Adrenal gland (tissue), 12 donors: ENCODE results near the gene OSBP2. TPM values are rescaled to one million over a fixed set of nuclear protein-coding genes. Genes with fewer than 3 reads are reported as not detected.

Source experiments
- DNase-seq, 7 donors: peaks; one replicate each; pipeline ENCODE4 v3.0.0-alpha.2; 2019 to 2020
- H3K27ac ChIP-seq, 5 donors: fragments of 200-600 bp; sonication (generic) in 4 of 5; 1 replicate in 3 of 5; 2 replicates in 2 of 5; pipeline versions ENCODE4 v1.5.1 to v1.8.0; 2016 to 2020; ENCODE audit warnings: mild to moderate bottlenecking in 1 of 5
- H3K27me3 ChIP-seq: fragments of 200-600 bp; 2 replicates; pipeline ENCODE4 v1.8.0; 2021
- H3K36me3 ChIP-seq, 2 donors: fragments of 200-600 bp; replicated peaks in 1 of 2; 1 replicate in 1 of 2; 2 replicates in 1 of 2; pipeline versions ENCODE4 v1.5.1 to v1.8.0; 2018 to 2022
- H3K4me1 ChIP-seq, 2 donors: fragments of 200-600 bp; replicated peaks in 1 of 2; 1 replicate in 1 of 2; 2 replicates in 1 of 2; pipeline versions ENCODE4 v1.5.1 to v1.8.0; 2018 to 2021
- H3K4me3 ChIP-seq, 4 donors: fragments of 200-600 bp; sonication (generic) in 3 of 4; one replicate each; pipeline ENCODE4 v1.5.1; 2016 to 2018
- H3K9me3 ChIP-seq, 3 donors: fragments of 200-600 bp; sonication (generic) in 1 of 3; replicated peaks in 1 of 3; 1 replicate in 2 of 3; 2 replicates in 1 of 3; pipeline versions ENCODE4 v1.5.1 to v1.8.0; 2016 to 2021
- CTCF ChIP-seq, 6 experiments: fragments of 450-650 bp in 4 of 6; fragments of 200-600 bp in 2 of 6; sonication (generic) in 1 of 6; IDR thresholded peaks; 1 replicate in 5 of 6; 2 replicates in 1 of 6; pipeline versions ENCODE4 v1.5.1 to v1.8.0; 2016 to 2021; ENCODE audit warnings: antibody characterized with exemption in 6 of 6, mild to moderate bottlenecking in 2 of 6, moderate library complexity in 1 of 6
- POLR2A ChIP-seq, 2 donors: fragments of 450-650 bp; IDR thresholded peaks; one replicate each; pipeline ENCODE4 v1.6.1; 2017; ENCODE audit warnings: antibody characterized with exemption in 2 of 2, mild to moderate bottlenecking in 2 of 2, moderate library complexity in 1 of 2
- WGBS, 4 donors: extraction: QIAGEN DNeasy Blood & Tissue Kit in 2 of 4; methylation state at CpG; one replicate each; pipeline versions ENCODE4 v1.1.5 to v1.1.7; 2013 to 2017; 5-methylcytosine and 5-hydroxymethylcytosine counted together
- intact Hi-C, 2 donors: fragments of 100-400 bp; cut with DNase I; formaldehyde crosslinking; loops; one replicate each; pipeline versions ENCODE4 v1.14.1 to v1.15.0; 2022 to 2023
- polyA plus RNA-seq, 3 donors: library from polyadenylated mRNA; stranded (reverse); fragments of 200-250 nt in 2 of 3; fragments of 350-450 nt in 1 of 3; fragmentation: Illumina TruSeq in 1 of 3; extraction: RNeasy Lipid Tissue Mini Kit (QIAGEN cat#74804) in 1 of 3; gene quantifications; one replicate each; pipeline ENCODE4 v1.2.3, GENCODE V29; 2013 to 2014
- total RNA-seq, 9 donors: library from RNA; depleted of rRNA in 4 of 9; stranded (reverse); fragments of >200 nt in 4 of 9; fragments of 120-200 nt in 1 of 9; fragmentation: NEBNext Ultra II Directional in 1 of 9; extraction: Animal tissue kit (Norgen Biotek cat#: 25700) in 1 of 9; gene quantifications; one replicate each; pipeline versions ENCODE4 v1.1.0 to v1.2.4, GENCODE V29; 2013 to 2023
- donor health status: healthy with polysubstance abuse.
- donor health status: Bipolar disorder and iron deficiency.
- donor health status: DM: yes; HTN: yes; CAD: no.
- donor health status: DM: no; HTN: no; CAD: no.
- donor health status: DM: no; HTN: no; CAD: no.
- donor health status: DM: yes; HTN: yes; CAD: no.

Gene OSBP2
- total and polyA plus RNA-seq, 12 donors, result 7.3 to 35.6 (median 19.7) TPM

GRCh38 chr22:30928401-30928800, 233.7 kb downstream of the OSBP2 start:
- no peak overlapping the region for H3K27ac ChIP-seq
- DNase-seq, result no peak
- no peaks in the 10 kb centered on the region for H3K4me1 ChIP-seq
- 90 to 97% (median 97%) methylated on average over 6 of the region's 6 CpGs for WGBS, 4 donors
- H3K9me3 ChIP-seq, result no peaks in the 10 kb centered on the region
- intact Hi-C loops, result loop anchor here (10.0 kb wide), 1 partner anchor 294 kb away; the partner anchor contains the start of gene SLC35E4 (in 2 of the 2)
- no peak overlapping the region for H3K4me3 ChIP-seq
- TF ChIP-seq CTCF (IDR thresholded peaks at IDR 0.05) (no peak), POLR2A (IDR thresholded peaks at IDR 0.05) (no peak)
- peaks cover 0 to 67% of the 10 kb centered on the region in 2 donors for H3K36me3 ChIP-seq
- H3K27me3 ChIP-seq, result no peaks in the 10 kb centered on the region

- H3K27ac ChIP-seq, result no peak overlapping the region
- no peaks in the 10 kb centered on the region for H3K4me1 ChIP-seq
- H3K27me3 ChIP-seq, result no peaks in the 10 kb centered on the region
- H3K4me3 ChIP-seq, result no peak overlapping the region
- intact Hi-C loops, result no loop called here
- DNase-seq, result no peak
- TF ChIP-seq POLR2A (IDR thresholded peaks at IDR 0.05), result no peak
- no peak for TF ChIP-seq CTCF (IDR thresholded peaks at IDR 0.05)
- H3K9me3 ChIP-seq, result no peaks in the 10 kb centered on the region
- WGBS, 4 donors, result 92 to 98% (median 93%) methylated on average over 3 of the region's 3 CpGs
- H3K36me3 ChIP-seq, result peaks cover 0 to 85% of the 10 kb centered on the region in 2 donors
These were observed 235.6 kb downstream of the OSBP2 start for GRCh38 chr22:30930228-30930627.

DNA sequence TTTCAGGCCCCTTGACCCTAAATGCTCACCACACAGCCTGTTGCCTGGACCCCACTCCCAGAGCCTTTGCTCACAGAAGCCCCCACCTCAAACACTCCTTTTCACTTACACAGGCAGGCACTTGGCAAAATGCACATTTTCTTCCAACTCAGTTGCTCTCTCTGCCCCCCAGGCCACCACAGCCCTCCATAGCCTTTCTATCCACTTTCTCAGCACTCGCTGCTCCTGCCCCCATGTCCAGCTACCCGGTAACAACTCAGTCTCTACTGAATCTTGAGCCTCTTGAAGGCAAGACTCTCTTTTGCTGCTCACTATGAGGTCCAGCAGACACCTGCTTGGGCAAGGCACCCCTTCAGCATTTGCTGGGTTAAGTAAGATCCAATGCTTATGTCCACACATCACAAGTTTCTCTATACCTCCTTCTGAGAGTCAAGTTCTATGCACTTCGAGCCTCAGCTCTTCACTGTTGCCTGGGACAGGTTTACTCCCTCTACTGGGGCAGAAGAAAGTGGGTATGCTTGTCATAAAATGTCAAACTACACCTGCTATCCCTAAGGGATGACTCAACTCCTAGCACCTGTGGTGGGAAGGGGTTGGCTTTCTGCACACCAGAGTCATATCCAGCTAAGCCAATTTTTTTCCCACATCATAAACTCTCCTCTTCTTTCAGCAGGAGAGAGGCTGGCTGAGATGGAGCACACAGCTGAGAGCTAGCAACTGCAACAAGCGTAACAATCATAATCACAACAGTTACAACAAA, 237.0 kb downstream of the OSBP2 start:
- H3K4me3 ChIP-seq, result no peak overlapping the region
- intact Hi-C loops, result no loop called here
- H3K9me3 ChIP-seq, result no peaks in the 10 kb centered on the region
- H3K27ac ChIP-seq, result no peak overlapping the region
- TF ChIP-seq POLR2A (IDR thresholded peaks at IDR 0.05) (no peak), CTCF (IDR thresholded peaks at IDR 0.05) (no peak)
- H3K4me1 ChIP-seq, result no peaks in the 10 kb centered on the region
- H3K36me3 ChIP-seq, result peaks cover 0 to 98% of the 10 kb centered on the region in 2 donors
- no peak for DNase-seq
- H3K27me3 ChIP-seq, result no peaks in the 10 kb centered on the region
- WGBS, 4 donors, result 90 to 100% (median 94%) methylated on average over 4 of the region's 4 CpGs

DNA sequence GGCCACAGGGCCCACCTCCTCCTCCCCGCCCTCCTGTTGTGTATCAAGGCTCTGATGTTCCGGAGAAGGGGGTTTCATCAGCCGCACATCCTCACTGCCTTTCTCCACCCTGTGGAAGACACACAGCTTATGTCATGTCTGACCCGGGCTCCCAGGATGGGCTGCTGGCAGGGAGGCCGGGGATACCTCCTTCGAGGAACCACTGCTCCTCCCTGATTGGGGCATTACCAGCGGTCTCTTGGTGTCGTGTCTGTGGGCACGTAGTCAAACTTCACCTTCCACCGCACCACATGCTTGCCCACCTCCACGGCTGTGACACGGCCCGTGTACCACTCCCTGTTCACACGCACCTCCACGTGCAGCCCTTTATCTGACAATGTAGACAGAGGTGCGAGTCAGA, 238.0 kb downstream of the OSBP2 start:
- H3K4me3 ChIP-seq, result no peak overlapping the region
- H3K27ac ChIP-seq, result no peak overlapping the region
- H3K36me3 ChIP-seq, result peaks cover 0 to 98% of the 10 kb centered on the region in 2 donors
- no peaks in the 10 kb centered on the region for H3K4me1 ChIP-seq
- no peak for DNase-seq
- no peaks in the 10 kb centered on the region for H3K27me3 ChIP-seq
- WGBS, 4 donors, result 94 to 98% (median 96%) methylated on average over 12 to 16 of the region's 16 CpGs
- intact Hi-C loops, result no loop called here
- no peak for TF ChIP-seq CTCF (IDR thresholded peaks at IDR 0.05)
- no peaks in the 10 kb centered on the region for H3K9me3 ChIP-seq
